Measurements from ENCODE around the gene GABRP.
"Not testable (repeated sequence)": the region's sequence is repeated elsewhere in the genome, so short reads cannot be mapped to it uniquely, and the experiment has no call there.

GABRP gene

DNA sequence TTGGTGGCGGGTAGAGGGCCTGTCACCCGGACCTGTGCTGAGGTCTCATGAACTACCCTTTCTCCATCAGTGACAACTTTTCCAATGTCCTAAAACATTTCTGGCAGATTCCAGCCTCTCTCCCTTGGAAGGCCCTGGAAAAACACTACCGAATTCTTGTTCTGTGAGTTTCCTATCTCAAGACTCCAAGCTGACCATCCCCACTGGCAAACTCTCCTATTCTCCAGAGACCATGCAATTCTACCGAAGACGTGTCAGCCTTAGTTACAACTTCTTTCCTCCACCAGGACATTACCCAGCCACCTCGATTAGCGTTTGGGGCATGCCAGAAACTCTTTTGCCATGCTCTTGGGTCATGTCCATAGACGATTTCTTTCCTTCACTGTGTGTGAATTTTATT, 26.8 kb upstream of the GABRP start:
- DNase-seq = no peak

DNA sequence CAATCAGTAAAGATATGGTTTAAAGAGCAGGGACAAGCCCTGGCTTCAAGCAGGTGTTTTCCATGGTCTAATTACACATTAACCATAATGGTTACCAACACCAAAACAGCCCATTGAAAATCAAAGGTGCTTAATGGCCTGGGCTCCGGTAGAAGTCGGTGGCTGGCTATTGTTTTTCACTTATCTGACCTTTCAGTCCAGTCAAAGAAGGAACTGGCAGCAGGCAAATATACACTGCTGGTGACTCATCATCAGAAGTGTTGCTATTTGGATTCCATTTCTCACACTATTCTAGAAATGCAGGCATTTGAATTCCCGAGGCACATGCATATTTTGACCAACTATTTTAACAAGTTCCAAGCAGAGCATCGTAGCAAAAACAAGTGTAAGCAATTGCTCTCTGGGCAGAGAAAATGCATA, 26.3 kb upstream of the GABRP start:
- DNase-seq = no peak

DNA sequence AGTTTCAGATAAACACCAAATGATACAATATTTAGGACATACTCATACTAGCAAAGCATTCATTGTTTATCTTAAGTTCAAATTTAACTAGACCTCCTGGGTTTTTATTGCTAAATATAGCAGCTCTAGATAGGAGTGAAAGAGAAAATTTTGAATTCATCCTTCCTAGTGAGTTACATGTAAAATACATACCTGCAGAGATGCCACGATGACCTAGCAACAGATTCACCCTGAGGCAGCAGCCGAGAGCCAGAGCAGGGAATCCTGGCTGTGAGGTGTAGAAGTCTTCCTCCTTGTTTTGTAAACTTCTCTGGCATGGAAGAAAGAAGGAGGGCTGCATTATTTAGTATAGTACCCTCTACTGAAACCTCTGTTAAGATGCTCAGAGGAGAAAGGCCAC, 25.9 kb upstream of the GABRP start:
- no peak for DNase-seq

DNA sequence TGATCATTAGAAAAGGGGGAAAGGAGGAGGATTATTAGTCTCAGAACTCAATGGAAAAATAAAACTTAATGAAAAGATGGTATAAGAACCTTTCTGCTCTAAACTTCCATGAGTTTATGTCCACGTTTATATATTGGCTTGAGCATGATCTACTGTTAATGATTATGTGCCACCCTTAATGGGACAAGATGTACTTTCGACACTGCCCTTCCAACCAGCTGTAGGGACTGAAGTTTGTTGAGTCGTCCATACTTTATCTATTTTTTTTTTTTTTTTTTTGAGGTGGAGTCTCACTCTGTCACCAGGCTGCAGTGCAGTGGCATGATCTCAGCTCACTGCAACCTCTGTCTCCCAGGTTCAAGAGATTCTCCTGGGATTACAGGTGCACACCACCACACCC, 25.0 kb upstream of the GABRP start:
- DNase-seq = no peak

DNA sequence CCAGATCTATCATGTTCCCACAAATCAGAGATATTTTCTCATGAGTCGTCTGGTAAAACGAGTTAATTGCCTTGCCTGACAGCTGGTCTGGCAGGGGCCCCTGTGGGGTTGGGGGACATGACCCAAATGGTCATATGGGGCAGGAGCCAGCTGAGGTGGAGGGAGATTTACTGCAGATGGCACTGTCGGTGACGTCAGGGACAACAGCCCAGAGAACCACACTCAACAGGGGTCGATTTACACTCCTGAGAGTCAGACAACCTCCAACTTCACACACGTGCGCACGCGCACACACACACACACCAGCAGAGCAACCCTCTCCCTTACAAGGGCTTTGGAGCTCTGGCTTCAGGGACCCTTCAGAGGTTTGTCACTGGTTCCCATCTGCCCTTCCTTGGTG, 23.4 kb upstream of the GABRP start:
- DNase-seq = no peak

DNA sequence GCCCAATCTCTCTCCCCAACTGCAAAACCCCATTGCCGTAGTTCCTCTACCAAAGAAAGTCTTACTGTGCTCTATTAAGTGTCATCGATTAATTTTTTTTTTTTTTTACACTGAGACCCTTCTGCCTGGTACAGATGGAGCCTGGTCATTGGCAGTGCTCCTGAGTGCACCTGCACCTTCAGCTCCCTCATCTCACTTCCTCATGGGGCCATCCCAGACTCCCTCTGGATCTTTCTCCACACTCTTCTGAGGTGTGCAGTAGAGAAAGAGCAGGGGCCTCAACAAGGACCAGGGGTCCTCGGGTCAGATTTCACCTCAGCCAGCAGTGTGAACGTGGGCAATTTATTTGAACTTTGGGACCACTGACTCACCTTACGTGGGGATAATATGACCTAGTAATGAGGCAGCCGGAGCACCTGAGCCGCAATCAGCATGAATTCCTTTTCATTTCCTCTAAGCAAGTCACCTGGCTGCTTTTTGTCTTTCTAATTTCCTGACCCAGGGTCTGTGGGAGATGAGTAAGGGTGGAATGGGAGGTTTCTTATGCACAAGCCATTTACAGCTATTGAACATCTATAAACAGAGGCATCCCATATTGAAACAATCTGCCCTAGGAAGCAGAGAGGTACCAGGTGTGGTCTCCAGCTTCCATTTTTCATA, 22.3 kb upstream of the GABRP start:
- DNase-seq = no peak

DNA sequence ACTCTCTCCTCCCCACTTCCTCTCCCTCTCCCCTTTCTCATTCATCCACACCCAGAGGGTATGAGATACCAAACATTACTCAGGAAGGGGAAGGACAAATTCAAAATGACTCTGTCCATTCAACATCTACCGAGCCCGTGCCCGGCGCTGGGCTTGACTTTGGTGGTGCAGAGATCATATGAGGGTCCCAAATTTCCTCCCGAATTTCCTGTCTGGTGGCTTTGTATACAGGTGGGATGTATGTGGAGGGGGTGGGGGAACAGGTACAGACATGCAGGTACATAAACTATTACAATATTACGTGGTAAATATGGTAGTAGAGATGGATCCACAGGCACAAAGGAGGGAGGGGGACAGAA, 21.8 kb upstream of the GABRP start:
- no peak for DNase-seq

DNA sequence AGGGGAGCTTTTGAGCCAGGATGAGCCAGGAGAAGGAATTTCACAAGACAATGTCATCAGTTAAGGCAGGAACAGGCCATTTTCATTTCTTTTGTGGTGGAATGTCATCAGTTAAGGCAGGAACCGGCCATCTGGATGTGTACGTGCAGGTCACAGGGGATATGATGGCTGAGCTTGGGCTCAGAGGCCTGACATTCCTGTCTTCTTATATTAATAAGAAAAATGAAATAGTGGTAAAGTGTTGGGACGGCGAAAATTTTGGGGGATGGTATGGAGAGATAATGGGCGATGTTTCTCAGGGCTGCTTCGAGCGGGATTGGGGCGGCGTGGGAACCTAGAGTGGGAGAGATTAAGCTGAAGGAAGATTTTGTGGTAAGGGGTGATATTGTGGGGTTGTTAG, 21.2 kb upstream of the GABRP start:
- not testable (repeated sequence) for DNase-seq

DNA sequence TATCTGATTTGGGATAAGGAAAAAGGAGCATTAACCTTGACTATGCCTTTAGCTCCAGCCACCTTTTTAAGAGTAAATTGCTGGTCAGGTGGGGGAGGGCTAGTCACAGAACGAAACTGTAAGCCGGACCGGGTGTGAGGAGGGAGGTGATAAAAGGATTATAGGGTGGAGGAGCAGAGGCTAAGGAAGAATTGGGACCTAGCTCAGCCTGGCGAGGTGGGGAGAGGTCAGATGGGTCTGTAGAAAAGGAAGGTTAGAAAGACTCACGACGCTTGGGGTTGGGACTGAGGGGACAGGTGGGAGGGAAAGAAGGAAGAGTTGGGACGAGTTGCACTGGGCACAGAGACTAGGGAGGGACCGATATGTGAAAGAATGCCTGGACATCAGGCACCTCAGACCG, 17.7 kb upstream of the GABRP start:
- DNase-seq = not testable (repeated sequence)

DNA sequence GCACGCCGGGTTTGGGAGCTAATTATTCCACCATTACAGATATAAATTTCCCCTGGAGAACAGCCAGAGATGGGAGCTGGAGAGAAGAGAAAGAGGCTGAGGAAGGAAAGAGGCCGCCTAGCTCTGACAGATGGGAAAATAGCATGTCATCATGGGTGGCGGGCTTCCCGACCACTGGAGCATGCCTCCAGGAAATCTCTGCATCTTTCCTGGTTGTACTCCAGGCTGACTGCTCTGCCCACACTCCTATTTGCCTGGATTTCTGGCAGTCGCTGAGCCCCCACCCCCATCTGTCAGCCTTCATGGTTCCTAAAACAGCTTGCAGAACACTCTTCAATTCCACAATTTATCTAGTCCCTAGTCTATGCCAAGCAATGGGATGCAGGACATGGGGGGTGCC, 14.3 kb upstream of the GABRP start:
- DNase-seq = no peak

DNA sequence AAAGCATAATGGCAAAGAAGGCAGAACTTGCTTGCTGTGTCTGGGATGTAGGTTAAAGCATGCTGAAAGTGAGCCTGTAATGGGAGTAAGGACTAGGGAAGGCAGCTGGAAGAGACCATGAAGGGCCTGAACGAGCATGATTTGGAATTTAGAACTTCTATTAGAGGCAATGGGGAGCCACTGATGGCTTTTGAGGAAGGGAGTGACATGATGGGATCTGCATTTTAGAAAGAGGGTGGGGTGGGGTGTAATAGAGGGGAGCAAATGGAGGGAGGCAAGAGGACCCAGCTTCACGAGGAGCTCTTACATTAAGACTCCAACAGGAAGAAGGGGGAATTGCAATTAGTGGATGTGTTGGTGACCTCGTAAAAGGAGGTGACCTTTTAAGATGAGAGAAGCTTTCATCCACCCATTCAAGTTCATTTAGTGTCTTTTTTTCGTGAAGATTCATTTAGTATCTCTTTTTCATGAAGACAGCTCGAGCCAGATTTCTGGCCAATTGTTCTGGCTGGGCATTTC, 13.6 kb upstream of the GABRP start:
- no peak for DNase-seq

DNA sequence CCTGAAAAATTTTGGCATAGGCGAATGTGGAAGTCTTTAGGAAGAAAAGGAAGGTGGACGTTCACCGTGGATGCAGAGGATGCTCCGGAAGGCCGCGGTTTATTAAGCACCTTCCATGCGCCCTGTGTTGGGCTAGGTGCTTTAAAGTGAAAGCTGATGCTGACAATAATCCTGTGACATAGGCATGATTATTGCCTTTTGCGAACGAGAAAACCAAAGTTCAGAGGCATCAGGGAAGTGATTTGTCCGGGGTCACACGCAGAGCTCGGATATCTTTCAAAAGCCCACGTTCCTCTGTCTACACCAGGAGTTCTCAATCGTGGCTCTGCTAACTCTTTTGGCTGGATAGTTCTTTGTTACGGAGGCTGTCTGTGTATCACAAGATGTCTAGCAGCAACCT, 12.0 kb upstream of the GABRP start:
- no peak for DNase-seq

DNA sequence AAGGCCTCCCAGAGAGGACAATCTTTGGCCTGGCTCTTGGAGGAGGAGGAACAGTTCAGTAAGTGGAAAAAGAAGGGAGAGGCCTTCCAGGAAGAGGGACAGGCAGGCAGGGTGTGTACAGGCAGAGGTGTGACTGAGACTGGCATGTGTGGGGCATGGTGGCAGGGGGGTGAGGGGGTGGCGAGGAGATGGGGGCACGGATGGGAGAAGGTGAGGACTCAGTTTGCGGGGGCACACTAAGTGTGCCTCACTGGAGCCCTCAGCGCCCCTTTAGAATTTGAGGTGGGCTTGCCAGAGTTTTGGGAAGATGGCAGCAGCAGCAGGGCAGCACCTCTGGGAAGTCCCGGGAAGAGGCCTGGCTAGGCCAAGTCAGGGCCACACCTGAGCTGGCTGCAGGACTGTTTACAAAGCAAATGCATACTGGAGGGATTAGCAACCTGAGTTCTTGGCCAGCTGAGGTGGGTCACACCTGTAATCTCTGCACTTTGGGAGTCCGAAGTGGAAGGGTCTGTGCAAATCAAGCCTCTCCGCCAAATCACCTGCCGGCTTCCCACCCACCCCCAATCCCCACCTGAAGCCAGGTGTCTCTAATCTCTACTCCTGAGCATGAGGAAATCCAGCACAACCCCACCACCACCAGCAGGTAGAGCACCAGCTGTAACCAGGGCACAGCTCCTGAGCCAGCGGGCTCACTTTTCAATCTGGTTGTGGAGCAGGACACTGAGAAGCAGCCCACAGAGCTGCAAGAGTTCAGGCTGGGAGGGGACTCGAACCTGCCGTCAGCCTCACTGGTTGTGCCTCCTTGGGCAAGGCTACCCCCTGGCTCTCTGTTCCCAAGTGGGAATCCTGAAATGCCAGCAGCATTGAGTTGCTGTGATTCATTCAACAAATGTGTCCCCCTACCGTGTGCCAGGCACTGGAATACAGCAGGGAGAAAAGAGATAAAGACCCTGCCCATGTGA, 10.2 kb upstream of the GABRP start:
- DNase-seq = no peak

DNA sequence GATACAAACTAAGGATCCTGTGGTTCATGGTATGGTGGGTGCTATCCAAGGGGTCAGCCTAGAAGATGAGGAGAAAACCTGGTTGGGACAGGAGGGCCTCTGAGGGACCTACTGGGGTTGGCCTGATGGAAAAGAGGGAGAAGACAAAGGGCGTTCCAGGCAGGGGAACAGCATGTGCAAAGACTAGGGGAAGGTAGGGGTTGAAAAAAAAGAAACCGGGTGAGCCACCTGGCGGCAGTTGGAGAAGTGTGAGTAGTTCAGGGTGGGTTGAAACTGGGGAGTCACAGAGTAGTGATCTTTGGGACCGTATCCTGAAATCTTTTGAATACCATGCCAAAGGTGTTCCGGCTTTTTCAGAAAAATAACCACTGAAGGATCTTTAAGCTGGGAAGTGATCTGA, 8.7 kb upstream of the GABRP start:
- DNase-seq = no peak

DNA sequence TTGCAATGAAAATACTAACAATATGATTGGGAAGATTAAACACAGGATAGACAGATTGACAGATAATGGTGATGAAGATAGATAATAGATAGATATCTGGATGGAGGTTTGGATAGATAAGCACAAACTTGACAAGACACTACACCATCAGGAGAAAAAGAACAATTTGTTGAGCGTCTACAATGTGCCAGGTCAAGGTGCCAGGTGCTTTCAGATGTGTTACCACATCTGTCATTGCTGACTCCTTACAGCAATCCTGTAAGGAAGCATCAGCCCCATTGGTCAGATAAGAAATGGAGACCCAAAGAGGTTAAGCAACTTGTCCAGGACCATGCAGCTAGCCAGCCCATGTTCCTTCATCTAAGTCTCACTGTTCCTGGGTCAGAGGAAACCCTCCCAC, 1.6 kb upstream of the GABRP start:
- no peak for DNase-seq

DNA sequence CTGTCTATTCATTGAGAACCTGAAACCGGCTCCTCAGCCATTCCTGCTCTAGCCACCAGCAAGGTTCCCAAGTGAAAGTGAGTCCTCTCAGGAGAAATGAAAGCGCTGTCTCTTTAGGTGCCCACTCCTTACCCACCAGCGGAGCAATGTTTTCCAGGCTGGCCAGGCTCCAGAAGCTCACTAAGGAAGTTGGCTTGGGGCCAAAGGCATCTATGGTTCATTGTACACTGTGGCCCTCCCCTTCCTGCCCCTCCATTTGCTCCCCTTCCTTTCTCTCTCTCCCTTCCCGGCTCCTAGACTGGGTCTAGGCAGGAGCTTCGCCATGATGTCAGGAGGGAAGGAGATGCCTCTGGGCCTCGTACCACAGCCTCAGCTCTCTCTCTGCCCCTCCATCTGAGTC, 1.1 kb upstream of the GABRP start:
- no peak for DNase-seq

DNA sequence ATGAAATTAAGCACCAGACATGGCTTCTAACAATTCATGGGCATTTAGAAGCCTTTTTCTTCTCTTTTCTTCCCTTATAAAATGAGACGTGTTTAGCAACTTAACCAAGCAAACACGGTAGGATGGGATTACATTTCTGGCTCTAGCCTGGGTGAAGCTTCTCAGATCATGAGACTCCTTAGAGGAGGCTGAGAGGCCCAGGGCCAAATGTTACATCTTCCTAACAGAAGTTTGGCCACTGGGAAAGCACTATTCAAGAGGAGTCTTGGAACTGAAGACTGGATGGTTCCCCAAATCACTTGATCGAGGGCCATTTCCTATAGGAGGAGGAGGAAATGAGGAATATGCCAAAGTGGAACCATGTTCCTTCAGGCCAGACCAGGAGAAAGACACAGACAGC, 1.9 kb downstream of the GABRP start:
- no peak for DNase-seq

DNA sequence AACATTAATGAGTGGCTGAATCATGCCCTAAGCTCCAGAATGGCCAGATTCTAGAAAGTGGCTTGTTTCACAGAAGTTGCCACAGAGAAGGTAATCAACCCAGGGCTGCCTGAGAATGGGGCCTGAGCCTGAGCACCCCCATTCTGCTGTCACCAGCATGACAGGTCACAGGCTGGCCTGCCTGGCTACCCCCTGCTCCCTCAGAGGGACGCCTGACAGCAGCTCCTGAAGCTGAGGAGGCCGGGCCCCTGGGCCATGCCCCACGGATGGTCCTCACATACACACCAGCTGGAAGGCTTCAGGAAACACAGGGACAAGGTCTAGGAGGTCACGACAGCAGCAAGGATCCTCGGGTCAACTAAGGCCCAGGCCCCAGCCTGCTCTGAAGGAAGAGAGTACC, 3.7 kb downstream of the GABRP start:
- DNase-seq = no peak

DNA sequence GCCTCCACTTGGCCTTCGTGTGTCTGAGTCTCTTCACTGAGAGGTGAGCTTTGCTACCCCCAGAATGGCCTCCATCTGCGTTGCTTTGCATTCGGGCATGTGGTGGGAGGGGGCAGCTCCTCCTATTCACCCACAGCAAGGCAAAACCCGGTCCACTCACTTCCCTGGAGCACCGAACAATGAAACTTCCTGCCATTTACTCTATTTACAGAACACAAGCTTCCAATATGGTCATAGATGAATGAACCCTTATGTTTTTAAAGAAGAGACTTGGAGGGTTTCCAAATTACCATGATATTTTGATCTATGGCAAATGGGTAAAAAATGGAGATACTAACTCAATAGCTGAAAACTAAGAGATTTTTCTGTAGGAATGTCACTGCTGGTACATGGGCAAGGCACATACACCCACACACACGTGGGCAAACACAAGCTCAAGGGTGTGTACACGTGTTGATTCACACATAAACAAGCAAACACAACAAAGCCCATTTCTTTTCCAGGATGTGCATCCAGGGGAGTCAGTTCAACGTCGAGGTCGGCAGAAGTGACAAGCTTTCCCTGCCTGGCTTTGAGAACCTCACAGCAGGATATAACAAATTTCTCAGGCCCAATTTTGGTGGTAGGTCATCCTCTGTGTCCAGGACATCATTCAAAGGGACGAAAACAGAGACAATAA, 5.2 kb downstream of the GABRP start:
- no peak for DNase-seq

DNA sequence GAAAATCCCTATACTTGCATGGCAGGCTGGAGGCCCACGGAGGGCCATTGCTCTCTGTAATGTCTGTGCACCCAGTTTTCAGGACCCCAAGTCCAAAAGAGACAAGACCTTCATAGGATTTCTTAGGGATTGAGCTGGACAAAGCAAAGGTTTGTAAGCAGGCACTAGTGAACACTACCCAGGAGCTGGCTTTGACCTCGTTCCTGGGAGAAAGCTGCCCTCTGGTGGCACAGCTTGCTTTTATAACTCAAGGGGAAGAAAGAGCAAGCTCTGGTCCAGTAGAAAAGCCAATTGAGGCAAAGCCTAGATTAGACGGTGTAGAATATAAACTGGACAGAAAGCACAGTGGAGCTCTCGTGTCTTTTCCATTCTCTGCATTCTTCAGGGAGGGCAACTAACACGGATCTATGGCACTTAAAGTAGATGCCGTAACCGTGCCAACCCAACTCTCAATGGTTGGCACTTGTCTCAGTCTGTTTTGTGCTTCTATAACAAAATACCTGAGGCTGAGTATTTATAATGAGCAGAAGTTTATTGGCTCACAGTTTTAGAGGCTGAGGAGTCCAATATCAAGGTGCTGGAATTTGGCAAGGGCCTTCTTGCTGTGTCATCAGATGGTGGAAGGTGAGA, 7.9 kb downstream of the GABRP start:
- DNase-seq = no peak

DNA sequence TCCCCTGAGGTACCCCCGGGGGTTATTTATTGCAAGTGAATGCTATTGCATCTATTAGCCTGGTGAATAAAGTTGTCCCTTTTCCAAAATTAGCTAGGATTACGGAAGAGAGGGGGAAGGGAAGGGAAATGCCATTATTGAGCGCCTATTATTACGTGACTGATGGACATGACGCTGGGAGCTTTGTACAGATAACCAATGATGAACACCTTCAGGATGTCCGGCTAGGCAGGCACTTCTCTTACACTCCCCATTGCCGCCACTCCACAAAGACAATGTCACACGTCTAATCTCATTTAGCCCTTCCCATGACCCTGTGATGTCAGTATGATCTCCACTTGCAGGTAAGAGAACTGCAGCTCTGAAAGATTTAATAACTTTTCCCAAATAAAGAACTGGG, 9.4 kb downstream of the GABRP start:
- DNase-seq = no peak

DNA sequence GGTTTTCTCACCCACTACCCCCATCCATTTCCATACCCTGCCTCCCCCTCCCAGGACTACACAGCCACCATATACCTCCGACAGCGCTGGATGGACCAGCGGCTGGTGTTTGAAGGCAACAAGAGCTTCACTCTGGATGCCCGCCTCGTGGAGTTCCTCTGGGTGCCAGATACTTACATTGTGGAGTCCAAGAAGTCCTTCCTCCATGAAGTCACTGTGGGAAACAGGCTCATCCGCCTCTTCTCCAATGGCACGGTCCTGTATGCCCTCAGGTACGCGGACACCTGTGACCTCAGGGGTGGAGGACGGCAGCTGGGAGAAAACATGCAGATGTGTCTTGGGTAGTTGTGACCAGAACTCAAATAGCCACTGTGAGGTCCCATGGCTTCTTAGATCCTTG, 11.6 kb downstream of the GABRP start:
- DNase-seq = no peak

DNA sequence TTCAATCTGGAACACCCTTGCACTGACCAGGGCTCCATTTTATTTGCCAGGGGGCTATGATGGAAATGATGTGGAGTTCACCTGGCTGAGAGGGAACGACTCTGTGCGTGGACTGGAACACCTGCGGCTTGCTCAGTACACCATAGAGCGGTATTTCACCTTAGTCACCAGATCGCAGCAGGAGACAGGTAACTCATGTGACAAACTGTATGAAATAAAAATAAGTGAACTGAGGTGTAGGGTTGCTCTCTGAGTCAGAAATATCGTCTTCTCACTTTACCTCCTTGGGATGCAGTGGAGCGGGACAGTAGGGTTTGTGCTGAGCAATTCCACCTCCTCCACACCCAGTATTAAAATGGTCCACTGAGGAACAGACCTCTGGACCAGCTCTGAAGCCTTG, 22.1 kb downstream of the GABRP start:
- DNase-seq = no peak

Data from activated naive CD4-positive, alpha-beta T cell treated with Interleukin-2 at 50 U/mL for 16 hours (primary cell).